GM21381 (cell line): ENCODE results near the gene GATAD2A.
"Not testable (repeated sequence)": the region's sequence is repeated elsewhere in the genome, so short reads cannot be mapped to it uniquely, and the experiment has no call there.

ENCODE experiments used
- ATAC-seq: cut with Tn5 transposase; IDR thresholded peaks from one replicate; pipeline ENCODE4 v1.9.1; 2021; ENCODE audit warnings: mild to moderate bottlenecking, moderate library complexity; ENCODE audit not compliant: unreplicated experiment

Gene GATAD2A

DNA sequence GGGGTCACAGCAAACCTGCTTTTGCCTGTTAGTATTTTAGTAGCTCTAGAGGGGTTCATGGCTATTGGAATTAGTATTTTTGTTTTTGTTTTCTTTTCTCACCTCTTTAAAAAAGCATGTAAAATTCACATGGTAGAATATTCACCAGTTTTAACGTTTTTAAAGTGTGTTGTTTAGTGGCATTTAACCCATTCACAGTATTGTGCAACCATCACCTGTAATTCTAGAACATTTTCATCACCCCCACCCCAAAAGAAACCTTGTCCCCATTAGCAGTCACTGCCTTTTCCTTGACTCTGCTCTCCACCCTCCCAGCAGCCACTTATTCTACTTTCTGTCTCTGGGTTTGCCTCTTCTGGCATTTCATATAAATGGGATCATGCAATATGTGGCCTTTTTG, 39.8 kb downstream of the GATAD2A start:
- ATAC-seq: no peak

DNA sequence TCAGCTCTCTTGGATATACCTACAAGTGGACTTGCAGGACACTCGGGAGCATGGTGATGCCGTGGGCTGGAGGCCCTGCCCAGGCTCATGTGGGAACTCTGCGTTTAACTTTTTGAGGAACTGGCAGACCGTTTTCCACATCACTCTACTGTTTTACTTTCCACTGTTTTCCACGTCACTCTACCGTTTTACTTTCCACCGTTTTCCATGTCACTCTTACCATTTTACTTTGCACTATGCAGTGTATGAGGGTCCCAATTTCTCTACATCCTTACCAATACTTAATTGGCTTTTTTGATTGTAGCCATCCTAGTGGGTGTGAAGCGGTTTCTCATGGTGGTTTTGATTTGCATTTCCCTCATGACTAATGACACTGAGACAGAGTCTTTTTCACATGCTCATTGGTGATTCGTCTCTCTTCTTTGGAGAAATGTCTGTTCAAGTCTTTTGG, 40.5 kb downstream of the GATAD2A start:
- no peak for ATAC-seq

DNA sequence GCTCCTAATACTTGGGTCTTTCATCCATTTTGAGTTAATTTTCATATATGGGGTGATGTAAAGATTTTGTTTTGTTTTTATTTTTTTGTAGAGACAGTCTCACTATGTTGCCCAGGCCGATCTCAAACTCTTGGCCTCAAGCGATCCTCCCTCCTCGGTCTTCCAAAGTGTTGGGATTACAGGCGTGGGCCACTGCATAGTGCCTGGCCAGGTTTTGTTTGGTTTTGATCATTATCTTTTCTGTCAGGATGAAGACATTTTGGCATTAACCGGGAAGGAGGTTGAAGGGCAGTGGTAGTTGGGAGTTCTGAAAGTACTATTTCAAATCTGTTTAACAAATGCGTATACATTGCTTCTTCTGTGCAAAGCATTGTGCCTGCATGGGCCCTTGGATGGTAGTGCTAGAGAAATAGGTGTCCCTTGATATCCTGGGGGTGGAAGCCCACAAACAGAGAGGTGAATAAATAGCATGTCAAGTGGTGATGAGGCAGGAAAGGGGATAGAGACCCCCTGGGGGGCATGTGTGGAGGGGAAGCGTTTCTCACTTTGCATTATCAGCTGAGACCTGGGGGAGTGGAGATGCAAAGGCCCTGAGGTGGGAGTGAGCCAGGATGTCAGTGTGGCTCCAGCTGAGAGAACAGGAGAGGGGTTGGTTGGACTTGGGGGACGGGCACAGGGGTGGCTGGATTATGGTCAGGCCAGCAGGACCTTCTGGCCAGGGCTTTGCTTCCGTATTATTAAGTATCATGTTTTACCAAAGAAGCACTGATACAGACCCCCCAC, 41.4 kb downstream of the GATAD2A start:
- ATAC-seq: no peak

DNA sequence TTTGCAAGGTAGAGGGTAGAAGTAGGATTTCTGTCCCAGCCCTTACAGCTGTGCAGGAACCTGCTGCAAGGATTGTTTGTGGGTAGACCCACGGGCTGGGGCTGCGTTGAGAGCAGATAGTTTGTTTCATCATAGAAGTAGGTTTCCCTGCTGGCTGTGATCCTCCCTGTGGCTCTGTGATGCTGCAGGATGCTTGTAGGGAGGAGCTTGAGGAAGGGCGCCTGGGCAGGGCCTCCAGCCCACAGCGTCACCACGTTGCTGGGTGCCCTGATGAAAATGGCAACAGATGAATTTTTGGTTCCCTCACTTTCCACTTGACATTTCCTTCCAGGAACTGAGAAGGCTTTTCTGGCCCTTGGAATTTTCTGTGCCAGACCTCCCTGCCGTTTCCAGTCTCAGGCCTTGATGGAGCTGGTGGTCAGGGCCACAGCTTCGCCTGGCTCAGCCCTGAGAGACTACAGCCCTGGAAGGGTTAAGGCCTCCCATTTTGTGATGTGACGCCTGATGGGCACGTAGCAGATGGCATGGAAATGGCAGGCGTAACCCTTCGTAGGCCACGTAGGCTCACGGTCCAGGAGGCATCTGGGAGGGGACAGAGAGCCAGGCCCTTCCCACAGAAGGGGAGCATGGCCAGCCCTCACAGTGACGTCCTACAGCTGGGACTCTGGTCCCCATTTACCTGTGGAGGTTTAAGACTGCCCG, 42.2 kb downstream of the GATAD2A start:
- ATAC-seq: no peak

DNA sequence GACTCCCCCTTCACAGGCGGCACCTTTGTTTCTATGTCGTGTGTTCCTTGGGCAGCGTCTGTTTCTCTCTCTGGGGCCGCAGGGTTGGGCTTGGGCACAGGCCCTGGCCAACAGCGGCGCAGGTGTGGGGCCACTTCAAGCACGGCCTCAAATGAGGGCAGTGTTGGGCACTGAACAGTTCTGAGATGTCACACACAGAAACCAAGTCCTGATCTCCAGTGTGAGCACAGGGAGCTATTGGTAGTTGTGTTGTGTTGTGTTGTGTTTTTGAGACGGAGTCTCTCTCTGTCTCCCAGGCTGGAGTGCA, 42.7 kb downstream of the GATAD2A start:
- ATAC-seq: no peak

DNA sequence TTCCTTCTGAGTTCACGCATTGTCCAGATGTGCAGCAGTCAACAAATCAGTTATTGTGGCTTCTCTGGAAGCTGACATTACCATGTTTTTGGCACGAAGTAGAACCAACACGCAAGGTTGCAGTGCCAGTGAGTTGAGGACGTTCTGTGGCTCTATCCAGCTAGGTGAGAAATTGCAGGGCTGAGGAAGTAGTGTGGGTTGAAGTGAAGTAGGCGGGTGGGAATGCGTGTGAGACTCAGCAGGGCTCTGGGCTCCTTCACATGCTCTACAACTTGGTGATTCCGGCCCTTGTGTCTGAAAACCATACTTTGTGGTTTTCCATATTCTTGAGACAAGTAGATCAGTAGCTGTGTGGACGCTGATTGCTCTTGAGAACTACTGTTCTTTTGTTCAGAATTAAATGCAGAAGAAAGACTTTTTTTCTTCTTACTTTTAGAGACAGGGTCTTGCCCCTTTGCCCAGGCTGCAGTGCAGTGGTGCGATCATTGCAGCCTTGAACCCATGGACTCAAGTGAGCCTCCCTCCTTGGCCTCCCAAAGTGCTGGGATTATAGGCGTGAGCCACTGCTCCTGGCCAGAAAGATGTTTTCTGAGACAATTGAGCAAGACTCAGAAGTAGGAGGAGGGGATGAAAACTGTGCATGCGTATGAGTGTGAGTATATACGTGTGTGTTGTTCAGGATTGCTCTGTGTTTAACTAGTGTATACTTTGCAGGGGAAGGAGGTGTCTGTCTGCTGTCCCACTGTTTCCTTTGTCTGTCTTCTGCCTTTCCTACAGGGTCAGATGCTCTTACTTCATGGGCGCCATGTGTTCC, 46.2 kb downstream of the GATAD2A start:
- peak; percentile 60 for ATAC-seq

DNA sequence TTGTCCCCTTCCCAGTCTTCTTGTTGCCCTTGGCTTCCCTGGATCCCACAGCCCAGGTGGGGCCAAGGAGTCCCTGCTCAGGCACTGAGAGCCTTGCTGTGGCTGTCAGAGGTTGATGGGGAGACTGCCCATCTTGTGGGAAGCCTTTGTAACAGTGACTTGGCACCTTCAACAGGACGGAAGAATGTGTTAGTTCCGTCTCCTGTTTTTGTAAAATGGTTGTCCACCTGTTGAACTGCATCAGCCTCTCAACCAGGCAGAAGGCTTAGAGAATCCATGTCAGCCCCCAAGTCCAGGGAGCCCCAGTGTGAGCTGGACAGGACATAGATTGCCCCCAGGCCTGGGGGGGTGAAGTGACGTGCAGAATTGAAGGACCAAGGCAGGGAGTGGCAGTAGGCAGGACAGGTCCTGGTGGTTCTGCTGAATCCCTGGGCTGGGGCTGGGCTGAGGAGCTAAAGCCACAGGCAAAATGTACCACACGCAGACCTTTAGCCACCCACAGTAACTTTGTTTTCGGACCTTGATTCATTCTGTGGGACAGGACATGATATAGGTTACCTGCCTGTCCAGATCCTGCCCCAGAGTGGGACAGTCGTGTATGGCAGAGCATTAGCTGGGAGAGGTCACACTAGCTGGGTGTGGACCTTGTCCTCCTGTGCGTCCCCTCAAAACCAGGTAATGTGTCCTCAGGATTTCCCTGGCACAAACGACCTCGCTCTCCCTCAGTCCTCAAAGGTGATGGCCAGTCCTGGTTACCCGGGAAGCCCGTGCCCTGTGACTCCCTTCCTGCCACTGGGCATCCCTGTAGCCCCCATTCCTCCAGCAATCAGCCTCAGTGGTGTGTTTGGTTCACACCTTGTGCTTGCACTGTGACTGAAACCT, 47.0 kb downstream of the GATAD2A start:
- ATAC-seq: no peak

DNA sequence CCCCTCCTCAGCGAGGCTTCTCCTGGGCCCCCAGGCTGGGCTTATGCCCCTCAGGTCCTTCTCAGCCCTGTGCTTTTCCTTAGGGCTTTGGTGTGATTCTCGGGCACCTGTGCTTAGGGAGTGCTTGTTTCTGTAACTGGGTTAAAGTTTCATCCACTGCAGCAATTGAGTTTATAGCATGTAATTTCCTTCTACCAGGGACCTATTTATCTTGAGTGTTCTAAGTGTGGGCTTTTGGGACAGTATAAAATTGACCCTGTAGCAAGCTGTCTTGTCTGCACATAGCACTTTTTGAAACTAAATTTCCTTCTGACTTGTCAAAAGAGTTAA, 47.6 kb downstream of the GATAD2A start:
- ATAC-seq: no peak

DNA sequence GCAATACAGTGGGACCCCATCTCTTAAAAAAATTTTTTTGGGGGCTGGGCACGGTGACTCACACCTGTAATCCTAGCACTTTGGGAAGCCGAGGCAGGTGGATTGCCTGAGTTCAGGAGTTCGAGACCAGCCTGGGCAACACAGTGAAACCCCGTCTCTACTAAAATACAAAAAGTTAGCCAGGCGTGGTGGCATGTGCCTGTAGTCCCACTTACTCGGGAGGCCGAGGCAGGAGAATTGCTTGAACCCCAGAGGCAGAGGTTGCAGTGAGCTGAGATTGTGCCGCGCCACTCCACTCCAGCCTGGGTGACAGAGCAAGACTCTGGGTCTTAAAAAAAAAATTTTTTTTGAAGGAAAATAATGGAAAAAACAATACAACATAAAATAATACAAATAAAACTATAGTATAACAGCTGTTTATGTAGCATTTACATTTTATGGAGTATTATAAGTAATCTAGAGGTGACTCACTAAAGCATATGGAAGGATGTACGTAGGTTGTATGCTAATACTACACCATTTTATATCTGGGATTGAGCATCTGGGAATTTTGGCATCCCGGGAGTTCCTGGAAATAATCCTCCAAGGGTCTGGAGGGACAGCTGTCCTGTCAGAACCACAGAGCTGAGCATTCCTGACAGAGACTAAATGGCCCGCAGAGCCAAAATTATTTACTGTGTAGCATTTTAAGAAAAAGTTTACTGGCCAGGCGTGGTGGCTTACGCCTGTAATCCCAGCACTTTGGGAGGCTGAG, 49.9 kb downstream of the GATAD2A start:
- ATAC-seq: not testable (repeated sequence)

DNA sequence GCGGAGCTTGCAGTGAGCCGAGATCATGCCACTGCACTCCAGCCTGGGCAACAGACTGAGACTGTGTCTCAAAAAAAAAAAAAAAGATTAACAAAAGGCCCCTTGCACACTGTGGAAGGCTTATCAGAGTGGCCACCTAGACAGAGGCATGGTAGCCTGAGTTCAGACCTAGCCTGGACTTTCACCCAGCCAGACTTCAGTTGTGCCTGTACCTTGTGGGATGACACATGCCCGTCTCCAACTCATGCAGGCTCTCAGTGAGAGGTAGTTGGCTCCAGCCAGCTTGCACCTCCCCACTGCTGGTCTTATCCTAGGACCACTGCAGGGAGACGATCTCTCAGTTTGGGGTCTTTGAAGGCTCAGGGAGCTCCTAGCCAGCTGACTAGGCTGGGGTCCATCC, 52.2 kb downstream of the GATAD2A start:
- no peak for ATAC-seq

DNA sequence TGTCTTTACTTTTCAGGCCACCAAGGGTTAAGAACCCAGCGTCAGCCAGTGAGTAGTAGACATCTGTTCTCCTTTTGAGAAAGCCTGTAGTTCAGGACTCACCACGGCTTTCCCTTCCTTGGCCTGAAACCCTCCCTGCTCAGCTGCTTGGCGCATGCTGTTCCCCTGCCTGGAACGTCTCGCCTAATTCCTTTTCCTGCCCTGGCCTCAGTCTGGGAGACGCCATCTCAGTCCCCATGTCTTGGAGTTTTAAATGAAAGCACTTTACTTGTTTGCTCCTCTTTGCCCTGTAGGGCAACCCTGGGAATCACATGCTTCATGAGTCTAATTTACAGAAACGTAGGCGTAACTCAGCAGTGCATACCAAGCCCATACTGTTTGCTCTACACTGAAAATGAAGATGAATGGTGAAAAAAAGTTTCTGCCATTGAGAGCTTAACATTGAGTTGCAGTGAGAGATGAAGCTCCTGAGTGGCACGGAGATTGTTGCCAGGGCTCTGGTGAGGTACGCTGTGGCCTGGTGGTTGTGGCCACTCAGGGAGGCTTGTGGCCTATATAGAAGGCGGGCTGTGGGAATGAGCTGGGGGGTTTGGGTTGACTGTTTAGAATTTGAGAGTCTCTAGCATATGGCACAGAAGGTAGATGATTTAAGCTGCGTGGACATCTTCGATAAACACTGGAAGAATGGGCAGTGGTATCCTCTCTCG, 52.8 kb downstream of the GATAD2A start:
- ATAC-seq: no peak

DNA sequence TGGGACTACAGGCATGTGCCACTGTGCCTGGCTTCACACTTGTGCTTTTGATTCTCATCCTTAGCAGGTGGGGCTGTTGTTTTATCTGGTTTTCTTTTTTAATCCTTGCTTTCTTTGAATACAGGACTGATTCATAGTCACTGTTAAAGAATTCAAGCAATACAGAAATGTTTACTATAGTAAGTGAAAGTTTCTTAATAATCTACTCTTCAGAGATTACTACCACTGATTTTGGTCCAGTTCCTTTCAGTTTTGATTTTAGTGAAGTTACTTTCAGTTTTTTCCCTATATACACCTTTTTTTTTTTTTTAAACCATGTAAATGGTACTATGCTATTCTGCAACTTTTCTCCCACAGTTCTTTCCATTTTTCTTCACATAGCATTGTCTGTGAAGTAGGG, 53.6 kb downstream of the GATAD2A start:
- no peak for ATAC-seq

DNA sequence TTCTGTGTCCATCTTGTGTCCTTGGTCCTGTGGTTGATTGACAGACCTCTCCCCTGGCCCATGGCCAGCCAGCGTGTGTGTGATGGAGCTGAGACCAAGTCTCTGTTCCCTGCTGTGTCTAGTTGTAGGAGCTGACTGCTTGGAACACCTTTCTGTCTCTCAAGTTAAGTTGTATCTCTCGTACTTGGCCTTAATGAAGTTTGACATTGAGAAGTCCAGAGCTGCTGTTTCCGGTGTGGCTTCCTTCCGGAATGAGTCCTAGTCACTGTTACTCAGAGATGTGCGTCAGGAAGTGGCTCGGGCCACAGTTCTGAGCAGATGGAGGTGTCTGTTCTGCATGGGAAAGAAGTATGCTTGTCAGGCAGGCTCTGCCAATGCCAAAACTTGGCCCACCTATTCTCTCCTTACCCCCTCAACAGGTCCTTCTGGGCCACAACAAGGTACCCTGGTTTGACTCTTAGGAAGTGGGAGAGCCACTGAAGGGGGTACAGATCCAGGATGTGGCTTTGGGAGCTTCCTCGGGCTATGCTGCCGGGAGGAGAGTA, 54.3 kb downstream of the GATAD2A start:
- peak; percentile 39 for ATAC-seq

DNA sequence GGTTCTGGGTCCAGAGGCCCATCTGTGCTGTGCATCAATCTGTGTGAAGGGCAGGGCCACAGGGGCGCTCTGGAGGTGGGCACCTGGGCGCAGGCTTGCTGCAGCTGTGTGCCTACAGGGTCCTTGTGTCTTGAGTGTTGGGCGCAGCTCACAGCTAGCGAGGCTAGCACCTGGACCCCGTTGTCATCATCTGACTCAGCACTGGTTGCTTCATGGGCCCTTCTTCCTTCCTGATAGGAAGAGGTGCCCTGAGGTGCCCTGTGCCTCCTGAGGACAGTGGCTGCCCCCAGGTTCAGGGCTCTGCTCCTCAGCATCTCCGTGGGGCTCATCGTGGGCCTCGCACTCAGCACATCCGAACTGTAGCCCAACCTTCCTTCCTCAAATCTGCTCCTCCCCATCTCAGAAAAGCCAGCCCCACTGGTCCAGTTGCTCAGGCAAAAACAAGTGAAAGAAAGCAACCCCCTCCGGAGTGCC, 54.8 kb downstream of the GATAD2A start:
- no peak for ATAC-seq

DNA sequence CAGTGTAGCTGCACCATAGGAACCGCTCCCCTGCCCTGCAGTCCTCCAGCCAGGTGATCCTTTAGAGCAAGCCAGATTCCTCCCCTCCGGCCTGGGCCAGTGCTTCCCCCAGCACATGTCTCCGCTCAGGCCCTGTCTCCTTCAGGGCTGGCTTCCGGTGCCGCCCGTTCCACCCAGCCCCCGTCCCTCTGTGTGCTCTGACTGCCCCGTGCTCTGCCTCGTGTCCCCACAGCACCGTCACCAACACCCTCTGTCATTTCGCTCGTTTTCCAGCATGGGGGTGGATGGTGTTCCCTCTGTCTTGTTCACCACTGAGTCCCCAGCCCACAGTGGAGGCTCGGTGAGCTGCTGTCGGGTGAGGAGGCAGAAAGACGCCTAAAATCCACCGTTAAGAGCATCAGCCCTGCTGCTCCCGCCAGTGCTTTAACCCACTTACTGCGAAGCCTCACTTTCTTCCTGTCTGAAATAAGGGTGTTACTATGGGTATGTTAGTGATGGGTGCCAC, 55.3 kb downstream of the GATAD2A start:
- no peak for ATAC-seq

DNA sequence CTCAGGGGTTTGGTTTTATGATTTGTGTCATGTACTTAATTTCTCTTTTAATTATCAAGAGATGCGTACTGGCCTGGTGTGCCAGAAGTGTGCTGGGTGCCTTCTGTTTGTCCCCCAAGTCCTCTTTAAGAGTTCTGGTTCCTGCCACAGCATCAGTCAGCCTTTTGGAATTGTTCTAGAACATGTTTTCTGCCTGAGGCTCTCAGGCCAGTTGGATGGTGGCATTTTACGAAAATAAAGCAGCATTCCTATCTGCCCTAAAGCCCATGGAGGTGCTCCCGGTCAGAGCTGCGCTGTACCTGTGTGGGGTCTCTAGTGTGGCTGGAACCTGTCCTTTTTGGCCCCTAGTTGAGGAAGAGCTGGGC, 55.8 kb downstream of the GATAD2A start:
- no peak for ATAC-seq

DNA sequence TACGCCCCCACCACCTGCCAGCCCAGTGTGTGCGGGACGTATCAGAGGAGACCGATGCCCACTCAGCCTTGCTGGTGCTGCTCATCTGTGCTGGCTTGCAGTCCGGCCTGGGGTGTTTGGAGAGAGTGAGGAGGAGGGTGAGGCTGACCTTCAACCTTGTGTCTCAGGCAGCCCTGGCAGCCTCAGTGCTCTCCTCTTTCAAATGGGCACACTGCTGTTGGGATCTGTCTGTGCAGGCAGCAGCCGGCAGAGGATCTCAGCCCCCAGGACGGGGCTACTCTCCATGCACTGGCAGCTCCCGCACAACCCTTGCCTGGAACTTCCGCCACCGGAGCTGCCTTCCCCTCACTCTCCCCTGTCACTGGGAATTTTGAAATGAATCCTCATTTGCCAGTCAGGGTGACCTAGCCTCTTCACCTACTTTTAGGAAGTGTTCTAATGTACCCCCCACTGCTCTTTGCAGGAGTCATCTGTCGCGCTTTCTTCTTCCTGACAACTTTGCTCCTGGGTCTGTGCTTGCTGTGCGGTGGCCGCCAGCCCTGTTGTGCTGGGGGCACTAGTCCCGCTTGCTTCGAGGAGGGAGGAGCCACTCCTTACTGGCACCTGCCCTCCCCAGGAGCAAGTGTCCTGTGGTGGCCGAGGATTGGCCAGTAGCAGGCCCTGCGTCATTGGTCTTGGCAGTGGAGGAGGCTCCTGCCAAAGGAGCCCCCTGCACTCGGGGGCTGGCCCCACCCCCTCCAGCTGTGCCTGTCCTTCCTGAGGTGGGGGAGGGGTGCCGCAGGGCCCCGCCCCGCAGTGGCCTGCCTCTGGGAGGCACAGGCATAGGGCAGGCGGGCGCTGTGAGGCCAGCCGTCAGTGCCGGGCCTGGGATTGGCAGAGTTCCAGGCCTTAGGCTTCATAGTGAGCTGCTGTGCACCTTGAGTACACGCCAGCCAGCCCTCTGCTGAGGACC, 56.5 kb downstream of the GATAD2A start:
- no peak for ATAC-seq
